ENCODE results near the gene CYB561D1.

DNA sequence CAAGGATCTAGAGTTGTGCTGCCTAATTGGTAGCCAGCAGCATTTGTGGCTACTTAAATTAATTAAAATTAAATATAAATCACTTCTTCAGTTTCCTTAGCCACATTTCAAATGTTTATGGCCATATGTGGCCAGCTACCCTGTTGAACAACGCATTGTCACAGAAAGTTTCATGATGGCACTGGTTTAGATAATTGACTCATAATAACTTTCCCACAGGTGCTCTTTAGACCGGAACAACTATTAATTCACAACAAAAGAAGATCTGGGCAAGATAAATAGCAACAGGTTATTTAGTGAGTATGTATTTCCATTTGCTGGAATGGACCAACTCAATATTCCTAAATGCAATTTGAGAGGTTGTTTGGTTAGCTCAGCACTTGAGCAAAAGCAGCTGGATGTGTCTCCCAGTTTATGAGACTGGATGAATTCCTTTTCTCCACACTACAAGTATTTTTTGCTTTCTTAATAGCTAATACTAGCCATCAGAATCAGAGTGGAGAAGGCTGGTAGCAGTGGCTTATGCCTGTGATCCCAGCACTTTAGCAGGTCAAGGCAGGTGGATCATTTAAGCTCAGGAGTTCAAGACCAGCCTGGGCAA lies 19.3 kb downstream of the CYB561D1 start:
- TF ChIP-seq POLR2A (IDR thresholded peaks at IDR 0.05; ENCODE audit: low read depth, low read length) (no peak), POLR2AphosphoS5 (IDR thresholded peaks at IDR 0.05; ENCODE audit: insufficient read depth, low read depth, low read length) (no peak), EZH2 (IDR thresholded peaks at IDR 0.05; ENCODE audit: borderline replicate concordance, low read depth, low read length, severe bottlenecking) (no peak), GATA2 (IDR thresholded peaks at IDR 0.05; ENCODE audit: insufficient read depth, insufficient read length, low read depth, low read length) (no peak), MYC (IDR thresholded peaks at IDR 0.05; ENCODE audit: low read depth, low read length) (no peak)
- TF ChIP-seq, protein P1, sequence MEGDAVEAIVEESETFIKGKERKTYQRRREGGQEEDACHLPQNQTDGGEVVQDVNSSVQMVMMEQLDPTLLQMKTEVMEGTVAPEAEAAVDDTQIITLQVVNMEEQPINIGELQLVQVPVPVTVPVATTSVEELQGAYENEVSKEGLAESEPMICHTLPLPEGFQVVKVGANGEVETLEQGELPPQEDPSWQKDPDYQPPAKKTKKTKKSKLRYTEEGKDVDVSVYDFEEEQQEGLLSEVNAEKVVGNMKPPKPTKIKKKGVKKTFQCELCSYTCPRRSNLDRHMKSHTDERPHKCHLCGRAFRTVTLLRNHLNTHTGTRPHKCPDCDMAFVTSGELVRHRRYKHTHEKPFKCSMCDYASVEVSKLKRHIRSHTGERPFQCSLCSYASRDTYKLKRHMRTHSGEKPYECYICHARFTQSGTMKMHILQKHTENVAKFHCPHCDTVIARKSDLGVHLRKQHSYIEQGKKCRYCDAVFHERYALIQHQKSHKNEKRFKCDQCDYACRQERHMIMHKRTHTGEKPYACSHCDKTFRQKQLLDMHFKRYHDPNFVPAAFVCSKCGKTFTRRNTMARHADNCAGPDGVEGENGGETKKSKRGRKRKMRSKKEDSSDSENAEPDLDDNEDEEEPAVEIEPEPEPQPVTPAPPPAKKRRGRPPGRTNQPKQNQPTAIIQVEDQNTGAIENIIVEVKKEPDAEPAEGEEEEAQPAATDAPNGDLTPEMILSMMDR (IDR thresholded peaks at IDR 0.05; ENCODE audit: extremely low read depth in 1 of 2, insufficient read depth in 1 of 2, low read depth in 1 of 2, low read length in 2 of 2) = no peak
- TF ChIP-seq, protein P2, sequence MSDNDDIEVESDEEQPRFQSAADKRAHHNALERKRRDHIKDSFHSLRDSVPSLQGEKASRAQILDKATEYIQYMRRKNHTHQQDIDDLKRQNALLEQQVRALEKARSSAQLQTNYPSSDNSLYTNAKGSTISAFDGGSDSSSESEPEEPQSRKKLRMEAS (IDR thresholded peaks at IDR 0.05; ENCODE audit: insufficient read depth, insufficient read length) = no peak

Measured in endothelial cell of umbilical vein (primary cell).